Fibroblast of mammary gland (primary cell): Measurements from ENCODE around the gene TMPRSS11A.

Source experiments
- DNase-seq: peaks from one replicate; pipeline ENCODE4 v3.0.0-alpha.2; 2010; ENCODE audit warnings: low read depth
- H3K4me3 ChIP-seq: 2 replicates; pipeline ENCODE4 v1.5.1; 2011; ENCODE audit warnings: low read depth, mild to moderate bottlenecking, low read length, moderate library complexity; ENCODE audit not compliant: control insufficient read depth
- TF ChIP-seq, protein P1 (sequence below): conservative IDR thresholded peaks from 2 replicates; pipeline ENCODE4 v1.5.1; 2011; ENCODE audit warnings: low read depth, low read length, inconsistent platforms; ENCODE audit not compliant: control insufficient read depth, insufficient read depth

The TMPRSS11A gene

DNA sequence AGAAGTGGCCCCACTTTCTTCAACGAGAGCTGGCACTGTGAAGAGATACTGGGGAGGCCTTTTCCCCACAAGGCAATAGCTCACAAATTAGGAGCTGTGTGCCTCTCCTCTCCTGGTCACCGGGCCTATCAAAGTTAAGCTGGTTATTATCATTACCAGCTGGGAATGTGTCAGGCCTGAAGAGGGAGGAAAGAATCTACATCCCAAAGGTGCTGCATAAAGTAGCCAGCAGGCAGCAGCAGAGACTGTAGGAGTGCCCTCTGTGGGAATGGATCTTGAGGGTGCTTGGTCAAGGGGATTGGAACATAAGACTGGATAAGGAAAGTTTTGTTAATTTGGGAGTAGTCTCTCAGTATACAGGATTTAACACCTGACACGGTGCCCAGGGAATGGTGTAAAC is 70.4 kb downstream of the TMPRSS11A start:
- no peak for DNase-seq
- TF ChIP-seq, protein P1, sequence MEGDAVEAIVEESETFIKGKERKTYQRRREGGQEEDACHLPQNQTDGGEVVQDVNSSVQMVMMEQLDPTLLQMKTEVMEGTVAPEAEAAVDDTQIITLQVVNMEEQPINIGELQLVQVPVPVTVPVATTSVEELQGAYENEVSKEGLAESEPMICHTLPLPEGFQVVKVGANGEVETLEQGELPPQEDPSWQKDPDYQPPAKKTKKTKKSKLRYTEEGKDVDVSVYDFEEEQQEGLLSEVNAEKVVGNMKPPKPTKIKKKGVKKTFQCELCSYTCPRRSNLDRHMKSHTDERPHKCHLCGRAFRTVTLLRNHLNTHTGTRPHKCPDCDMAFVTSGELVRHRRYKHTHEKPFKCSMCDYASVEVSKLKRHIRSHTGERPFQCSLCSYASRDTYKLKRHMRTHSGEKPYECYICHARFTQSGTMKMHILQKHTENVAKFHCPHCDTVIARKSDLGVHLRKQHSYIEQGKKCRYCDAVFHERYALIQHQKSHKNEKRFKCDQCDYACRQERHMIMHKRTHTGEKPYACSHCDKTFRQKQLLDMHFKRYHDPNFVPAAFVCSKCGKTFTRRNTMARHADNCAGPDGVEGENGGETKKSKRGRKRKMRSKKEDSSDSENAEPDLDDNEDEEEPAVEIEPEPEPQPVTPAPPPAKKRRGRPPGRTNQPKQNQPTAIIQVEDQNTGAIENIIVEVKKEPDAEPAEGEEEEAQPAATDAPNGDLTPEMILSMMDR = peak; percentile 30
- H3K4me3 ChIP-seq = no peak overlapping the region

DNA sequence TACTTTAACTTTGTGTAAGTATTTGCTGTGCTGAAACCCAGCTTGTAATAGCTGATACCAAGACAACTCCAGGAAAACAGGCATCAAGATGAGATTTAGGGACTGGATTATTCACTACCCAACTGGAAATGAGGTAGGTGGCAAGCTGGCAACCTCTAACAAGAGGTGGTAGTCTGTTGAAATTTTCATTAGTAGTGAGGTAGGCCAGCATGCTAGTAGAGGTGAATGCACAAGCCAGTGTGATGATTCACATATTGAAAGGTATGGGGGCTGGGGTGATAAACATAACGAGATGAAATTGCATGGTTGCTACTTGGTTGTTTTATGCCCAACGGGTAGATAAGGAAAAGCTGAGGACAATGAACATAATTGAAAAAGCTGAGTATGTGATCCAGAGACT is 71.0 kb downstream of the TMPRSS11A start:
- DNase-seq = no peak
- no peak overlapping the region for H3K4me3 ChIP-seq
- TF ChIP-seq, protein P1 = no peak

DNA sequence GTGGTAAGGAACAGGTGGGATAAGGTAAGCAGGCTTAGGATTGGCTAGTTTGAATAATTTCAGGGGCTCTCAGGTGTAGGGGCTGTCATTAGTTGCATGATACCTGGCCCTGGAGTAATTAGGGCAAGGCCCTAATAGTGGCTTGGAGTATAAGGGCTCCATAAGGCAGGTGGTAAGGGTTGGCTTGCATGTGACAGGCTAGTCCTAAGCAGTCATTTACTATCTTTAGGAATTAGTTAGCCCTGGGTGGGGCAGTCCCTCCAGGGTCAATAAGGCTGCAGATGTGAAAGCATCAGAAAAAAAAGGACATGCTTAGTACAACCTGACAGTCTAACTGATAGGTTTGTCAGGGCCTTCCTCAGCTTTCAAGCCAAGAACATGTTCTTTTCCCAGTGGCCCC is 71.6 kb downstream of the TMPRSS11A start:
- TF ChIP-seq, protein P1 = no peak
- DNase-seq = peak; percentile 34
- H3K4me3 ChIP-seq = no peak overlapping the region

- no peak overlapping the region for H3K4me3 ChIP-seq
- TF ChIP-seq, protein P1 = no peak
- peak; percentile 80 for DNase-seq
Measured at GRCh38 chr4:67886281-67886680, 77.0 kb downstream of the TMPRSS11A start.

DNA sequence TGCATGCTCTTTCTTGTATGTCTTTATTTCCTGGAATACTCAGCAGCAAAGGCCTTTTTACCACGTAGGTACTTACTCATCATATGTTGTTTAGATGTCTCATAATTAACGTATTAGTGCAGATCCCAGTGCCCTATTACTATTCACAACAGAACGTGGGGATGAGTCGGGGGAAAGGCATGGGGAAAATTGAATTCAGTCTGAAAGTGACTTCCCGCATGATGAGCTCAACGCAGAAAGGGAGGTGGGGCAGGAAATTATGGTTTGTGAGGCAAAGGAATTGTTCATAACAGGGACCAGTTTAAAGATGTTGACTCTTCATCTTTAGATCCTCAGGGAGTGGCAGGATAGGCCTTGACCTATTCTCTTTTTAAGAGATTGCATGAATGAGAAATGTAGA is 77.5 kb downstream of the TMPRSS11A start:
- DNase-seq = peak; percentile 98
- H3K4me3 ChIP-seq = no peak overlapping the region
- TF ChIP-seq, protein P1 = no peak

- TF ChIP-seq, protein P1 = no peak
- no peak for DNase-seq
- no peak overlapping the region for H3K4me3 ChIP-seq
Measured at GRCh38 chr4:67884701-67885100, 78.6 kb downstream of the TMPRSS11A start.

GRCh38 chr4:67883902-67884301 is 79.4 kb downstream of the TMPRSS11A start, which contains the start of gene TMPRSS11D:
TMPRSS11D (minus strand) TSS chr4:67884002; CDS start chr4:67883933, 69 bp downstream.
- no peak for DNase-seq
- no peak within 1 kb of the TSS for H3K4me3 ChIP-seq
- TF ChIP-seq, protein P1 = no peak
